HEK293T (cell line): ENCODE measurements around the gene CASKIN1.

ENCODE experiments used
- BHLHE40 ChIP-seq: fragments of 450-650 bp; IDR thresholded peaks from 2 replicates; pipeline ENCODE4 v1.6.1; 2016; ENCODE audit warnings: mild to moderate bottlenecking, moderate library complexity, borderline replicate concordance
- ELF4 ChIP-seq: fragments of 450-650 bp; IDR thresholded peaks from 2 replicates; pipeline ENCODE4 v1.6.1; 2017; ENCODE audit warnings: antibody characterized with exemption
- FOXA1 ChIP-seq: fragments of 450-650 bp; IDR thresholded peaks from 2 replicates; pipeline ENCODE4 v1.6.1; 2016; ENCODE audit warnings: mild to moderate bottlenecking
- L3MBTL2 ChIP-seq: fragments of 450-650 bp; conservative IDR thresholded peaks from 2 replicates; pipeline ENCODE4 v1.6.1; 2016; ENCODE audit warnings: mild to moderate bottlenecking
- SP1 ChIP-seq: fragments of 450-650 bp; IDR thresholded peaks from 2 replicates; pipeline ENCODE4 v1.6.1; 2017
- SUZ12 ChIP-seq: fragments of 450-650 bp; IDR thresholded peaks from 2 replicates; pipeline ENCODE4 v1.6.1; 2016; ENCODE audit warnings: mild to moderate bottlenecking
- TARDBP ChIP-seq: fragments of 450-650 bp; IDR thresholded peaks from 2 replicates; pipeline ENCODE4 v1.6.1; 2016
- ZNF384 ChIP-seq: fragments of 450-650 bp; IDR thresholded peaks from 2 replicates; pipeline ENCODE4 v1.6.1; 2016

- TF ChIP-seq SP1 (no peak), SUZ12 (no peak), TARDBP (no peak), ELF4 (no peak), ZNF384 (no peak), BHLHE40 (no peak), FOXA1 (no peak), L3MBTL2 (no peak)
These were observed 16.2 kb upstream of the CASKIN1 start for GRCh38 chr16:2212362-2213324.
